ENCODE measurements around the gene WDR11. TPM values are rescaled to one million over a fixed set of nuclear protein-coding genes. Genes with fewer than 3 reads are reported as not detected.

Gene WDR11
- total and polyA plus RNA-seq, 9 of the 15 experiments (the other 6 are each of a cell fraction or from before 2014, with no cell fraction given) = 12.4 to 50.7 (median 23.6) TPM

- TF ChIP-seq, protein P1, sequence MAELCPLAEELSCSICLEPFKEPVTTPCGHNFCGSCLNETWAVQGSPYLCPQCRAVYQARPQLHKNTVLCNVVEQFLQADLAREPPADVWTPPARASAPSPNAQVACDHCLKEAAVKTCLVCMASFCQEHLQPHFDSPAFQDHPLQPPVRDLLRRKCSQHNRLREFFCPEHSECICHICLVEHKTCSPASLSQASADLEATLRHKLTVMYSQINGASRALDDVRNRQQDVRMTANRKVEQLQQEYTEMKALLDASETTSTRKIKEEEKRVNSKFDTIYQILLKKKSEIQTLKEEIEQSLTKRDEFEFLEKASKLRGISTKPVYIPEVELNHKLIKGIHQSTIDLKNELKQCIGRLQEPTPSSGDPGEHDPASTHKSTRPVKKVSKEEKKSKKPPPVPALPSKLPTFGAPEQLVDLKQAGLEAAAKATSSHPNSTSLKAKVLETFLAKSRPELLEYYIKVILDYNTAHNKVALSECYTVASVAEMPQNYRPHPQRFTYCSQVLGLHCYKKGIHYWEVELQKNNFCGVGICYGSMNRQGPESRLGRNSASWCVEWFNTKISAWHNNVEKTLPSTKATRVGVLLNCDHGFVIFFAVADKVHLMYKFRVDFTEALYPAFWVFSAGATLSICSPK (IDR thresholded peaks at IDR 0.05; ENCODE audit: borderline replicate concordance) = no peak
- TF ChIP-seq SMAD3 (CRISPR knock-in tag; conservative IDR thresholded peaks at IDR 0.05) = no peak
- TF ChIP-seq SAFB (IDR thresholded peaks at IDR 0.05; ENCODE audit: borderline replicate concordance, low read depth, low read length) = no peak
- no peak for TF ChIP-seq MIER1 (IDR thresholded peaks at IDR 0.05; ENCODE audit: low read depth)
- 0 out of 2 replicates have a peak, but pooled peaks have one; percentile 14 for TF ChIP-seq ZNF175 (CRISPR knock-in tag; IDR thresholded peaks at IDR 0.05; ENCODE audit: low read depth)
- TF ChIP-seq SMC3 (conservative IDR thresholded peaks at IDR 0.05; ENCODE audit: insufficient read depth, low read depth, low read length) = no peak
- no peak for TF ChIP-seq ETV5 (CRISPR knock-in tag; IDR thresholded peaks at IDR 0.05; ENCODE audit: low read depth)
- no peak; the same call in 1 of the 2 replicates for TF ChIP-seq ARID1B (IDR thresholded peaks at IDR 0.05)
- peak; percentile 44 for TF ChIP-seq SMAD4 (CRISPR knock-in tag; conservative IDR thresholded peaks at IDR 0.05)
- TF ChIP-seq KDM5B (IDR thresholded peaks at IDR 0.05; ENCODE audit: insufficient replicate concordance, low read depth, low read length) = no peak
- TF ChIP-seq, protein P2, sequence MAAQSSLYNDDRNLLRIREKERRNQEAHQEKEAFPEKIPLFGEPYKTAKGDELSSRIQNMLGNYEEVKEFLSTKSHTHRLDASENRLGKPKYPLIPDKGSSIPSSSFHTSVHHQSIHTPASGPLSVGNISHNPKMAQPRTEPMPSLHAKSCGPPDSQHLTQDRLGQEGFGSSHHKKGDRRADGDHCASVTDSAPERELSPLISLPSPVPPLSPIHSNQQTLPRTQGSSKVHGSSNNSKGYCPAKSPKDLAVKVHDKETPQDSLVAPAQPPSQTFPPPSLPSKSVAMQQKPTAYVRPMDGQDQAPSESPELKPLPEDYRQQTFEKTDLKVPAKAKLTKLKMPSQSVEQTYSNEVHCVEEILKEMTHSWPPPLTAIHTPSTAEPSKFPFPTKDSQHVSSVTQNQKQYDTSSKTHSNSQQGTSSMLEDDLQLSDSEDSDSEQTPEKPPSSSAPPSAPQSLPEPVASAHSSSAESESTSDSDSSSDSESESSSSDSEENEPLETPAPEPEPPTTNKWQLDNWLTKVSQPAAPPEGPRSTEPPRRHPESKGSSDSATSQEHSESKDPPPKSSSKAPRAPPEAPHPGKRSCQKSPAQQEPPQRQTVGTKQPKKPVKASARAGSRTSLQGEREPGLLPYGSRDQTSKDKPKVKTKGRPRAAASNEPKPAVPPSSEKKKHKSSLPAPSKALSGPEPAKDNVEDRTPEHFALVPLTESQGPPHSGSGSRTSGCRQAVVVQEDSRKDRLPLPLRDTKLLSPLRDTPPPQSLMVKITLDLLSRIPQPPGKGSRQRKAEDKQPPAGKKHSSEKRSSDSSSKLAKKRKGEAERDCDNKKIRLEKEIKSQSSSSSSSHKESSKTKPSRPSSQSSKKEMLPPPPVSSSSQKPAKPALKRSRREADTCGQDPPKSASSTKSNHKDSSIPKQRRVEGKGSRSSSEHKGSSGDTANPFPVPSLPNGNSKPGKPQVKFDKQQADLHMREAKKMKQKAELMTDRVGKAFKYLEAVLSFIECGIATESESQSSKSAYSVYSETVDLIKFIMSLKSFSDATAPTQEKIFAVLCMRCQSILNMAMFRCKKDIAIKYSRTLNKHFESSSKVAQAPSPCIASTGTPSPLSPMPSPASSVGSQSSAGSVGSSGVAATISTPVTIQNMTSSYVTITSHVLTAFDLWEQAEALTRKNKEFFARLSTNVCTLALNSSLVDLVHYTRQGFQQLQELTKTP (IDR thresholded peaks at IDR 0.05; ENCODE audit: low read depth in 1 of 2, partially characterized antibody in 2 of 2) = no peak
- TF ChIP-seq, protein P3, sequence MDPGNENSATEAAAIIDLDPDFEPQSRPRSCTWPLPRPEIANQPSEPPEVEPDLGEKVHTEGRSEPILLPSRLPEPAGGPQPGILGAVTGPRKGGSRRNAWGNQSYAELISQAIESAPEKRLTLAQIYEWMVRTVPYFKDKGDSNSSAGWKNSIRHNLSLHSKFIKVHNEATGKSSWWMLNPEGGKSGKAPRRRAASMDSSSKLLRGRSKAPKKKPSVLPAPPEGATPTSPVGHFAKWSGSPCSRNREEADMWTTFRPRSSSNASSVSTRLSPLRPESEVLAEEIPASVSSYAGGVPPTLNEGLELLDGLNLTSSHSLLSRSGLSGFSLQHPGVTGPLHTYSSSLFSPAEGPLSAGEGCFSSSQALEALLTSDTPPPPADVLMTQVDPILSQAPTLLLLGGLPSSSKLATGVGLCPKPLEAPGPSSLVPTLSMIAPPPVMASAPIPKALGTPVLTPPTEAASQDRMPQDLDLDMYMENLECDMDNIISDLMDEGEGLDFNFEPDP (CRISPR knock-in tag; IDR thresholded peaks at IDR 0.05) = no peak
- TF ChIP-seq OTX1 (CRISPR knock-in tag; IDR thresholded peaks at IDR 0.05) = no peak
- TF ChIP-seq, protein P4, sequence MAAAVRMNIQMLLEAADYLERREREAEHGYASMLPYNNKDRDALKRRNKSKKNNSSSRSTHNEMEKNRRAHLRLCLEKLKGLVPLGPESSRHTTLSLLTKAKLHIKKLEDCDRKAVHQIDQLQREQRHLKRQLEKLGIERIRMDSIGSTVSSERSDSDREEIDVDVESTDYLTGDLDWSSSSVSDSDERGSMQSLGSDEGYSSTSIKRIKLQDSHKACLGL (CRISPR knock-in tag; IDR thresholded peaks at IDR 0.05; ENCODE audit: borderline replicate concordance, poor library complexity, severe bottlenecking) = no peak
- TF ChIP-seq, protein P5, sequence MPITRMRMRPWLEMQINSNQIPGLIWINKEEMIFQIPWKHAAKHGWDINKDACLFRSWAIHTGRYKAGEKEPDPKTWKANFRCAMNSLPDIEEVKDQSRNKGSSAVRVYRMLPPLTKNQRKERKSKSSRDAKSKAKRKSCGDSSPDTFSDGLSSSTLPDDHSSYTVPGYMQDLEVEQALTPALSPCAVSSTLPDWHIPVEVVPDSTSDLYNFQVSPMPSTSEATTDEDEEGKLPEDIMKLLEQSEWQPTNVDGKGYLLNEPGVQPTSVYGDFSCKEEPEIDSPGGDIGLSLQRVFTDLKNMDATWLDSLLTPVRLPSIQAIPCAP (CRISPR knock-in tag; IDR thresholded peaks at IDR 0.05; ENCODE audit: borderline replicate concordance) = no peak
- TF ChIP-seq MCM7 (IDR thresholded peaks at IDR 0.05) = no peak
- peak; percentile 24; the same call in 1 of the 2 replicates for TF ChIP-seq JUND (IDR thresholded peaks at IDR 0.05; ENCODE audit: borderline replicate concordance, low read depth, low read length)
- TF ChIP-seq JUND (tag; IDR thresholded peaks at IDR 0.05; ENCODE audit: borderline replicate concordance, low read depth, low read length) = no peak
- no peak for TF ChIP-seq FOXJ3 (CRISPR knock-in tag; IDR thresholded peaks at IDR 0.05)
- 0 out of 2 replicates have a peak, but pooled peaks have one; percentile 30 for TF ChIP-seq ZNF197 (CRISPR knock-in tag; IDR thresholded peaks at IDR 0.05; ENCODE audit: low read depth)
Measured at GRCh38 chr10:120897343-120897742, 46.2 kb downstream of the WDR11 start (continued).

Measured in K562 (cell line).